ENCODE measurements around the gene C10orf120.

The C10orf120 gene

DNA sequence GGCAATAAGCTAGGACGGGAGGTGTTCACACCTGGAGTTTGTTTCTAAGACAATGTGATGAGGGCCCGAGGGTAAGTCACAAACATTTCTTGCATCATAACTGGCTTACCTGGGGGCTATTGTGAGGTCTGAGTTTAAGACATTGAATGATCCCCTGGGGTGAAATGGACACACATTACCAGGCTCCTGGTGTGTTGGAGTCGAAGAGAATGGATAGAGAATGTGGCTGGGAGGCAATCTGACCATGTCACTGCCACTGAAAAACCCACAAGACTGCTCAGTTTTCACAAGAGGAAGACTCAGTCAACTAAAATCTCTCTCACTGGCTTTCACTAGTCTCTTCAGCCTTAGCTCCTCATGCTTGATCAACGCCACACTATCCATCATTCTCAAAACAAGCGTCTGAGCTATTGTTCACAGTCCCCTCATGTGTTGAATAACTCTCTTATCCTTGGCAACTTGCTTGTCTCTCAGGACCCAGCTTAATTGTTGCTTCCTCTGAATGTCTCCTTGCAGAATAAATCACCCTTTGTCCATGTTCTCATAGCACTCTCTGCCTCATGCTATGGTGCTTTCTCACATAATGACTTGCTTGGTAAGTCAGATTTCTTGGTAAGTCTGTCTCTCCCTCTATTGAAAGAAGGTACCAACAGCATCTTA, at the start of gene C10orf120:
TSS of gene C10orf120 (minus strand) at position 51 of the 660 bp plus-strand sequence. CDS start 56 bp downstream, outside the sequence.
- Histone ChIP-seq H3K27ac (no peak within 1 kb of the TSS), H3K4me3 (no peak within 1 kb of the TSS)
- DNase-seq (ENCODE audit: low spot score), result no peak
- TF ChIP-seq, protein P1, sequence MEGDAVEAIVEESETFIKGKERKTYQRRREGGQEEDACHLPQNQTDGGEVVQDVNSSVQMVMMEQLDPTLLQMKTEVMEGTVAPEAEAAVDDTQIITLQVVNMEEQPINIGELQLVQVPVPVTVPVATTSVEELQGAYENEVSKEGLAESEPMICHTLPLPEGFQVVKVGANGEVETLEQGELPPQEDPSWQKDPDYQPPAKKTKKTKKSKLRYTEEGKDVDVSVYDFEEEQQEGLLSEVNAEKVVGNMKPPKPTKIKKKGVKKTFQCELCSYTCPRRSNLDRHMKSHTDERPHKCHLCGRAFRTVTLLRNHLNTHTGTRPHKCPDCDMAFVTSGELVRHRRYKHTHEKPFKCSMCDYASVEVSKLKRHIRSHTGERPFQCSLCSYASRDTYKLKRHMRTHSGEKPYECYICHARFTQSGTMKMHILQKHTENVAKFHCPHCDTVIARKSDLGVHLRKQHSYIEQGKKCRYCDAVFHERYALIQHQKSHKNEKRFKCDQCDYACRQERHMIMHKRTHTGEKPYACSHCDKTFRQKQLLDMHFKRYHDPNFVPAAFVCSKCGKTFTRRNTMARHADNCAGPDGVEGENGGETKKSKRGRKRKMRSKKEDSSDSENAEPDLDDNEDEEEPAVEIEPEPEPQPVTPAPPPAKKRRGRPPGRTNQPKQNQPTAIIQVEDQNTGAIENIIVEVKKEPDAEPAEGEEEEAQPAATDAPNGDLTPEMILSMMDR (IDR thresholded peaks at IDR 0.05), result no peak

GRCh38 chr10:122748496-122748895, 48.9 kb upstream of the C10orf120 start:
- DNase-seq (ENCODE audit: low spot score), result no peak

DNA sequence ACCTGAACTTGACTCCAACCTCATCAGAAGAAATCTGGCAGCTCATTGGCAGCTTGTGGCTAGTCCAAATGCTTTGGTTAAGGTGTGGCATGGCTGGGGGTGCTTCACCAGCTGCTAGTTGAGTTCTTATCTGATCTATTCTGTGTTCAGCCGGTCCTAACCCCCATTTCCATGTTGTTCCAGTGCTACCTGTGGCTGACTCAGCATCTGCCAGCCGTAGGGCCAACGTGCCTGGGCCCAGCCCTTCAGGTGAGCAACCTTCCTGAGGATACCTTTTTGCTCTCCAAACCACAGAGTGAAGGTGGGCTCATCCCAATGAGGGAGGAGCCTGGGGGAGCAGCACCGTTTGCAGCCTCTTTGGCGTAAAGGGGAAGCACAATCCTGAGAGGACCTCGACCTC, 46.8 kb upstream of the C10orf120 start:
- Histone ChIP-seq H3K4me3 (no peak overlapping the region), H3K27ac (no peak overlapping the region)
- TF ChIP-seq, protein P1 (IDR thresholded peaks at IDR 0.05), result no peak
- DNase-seq (ENCODE audit: low spot score), result no peak

More at GRCh38 chr10:122748496-122748895, 48.9 kb upstream of the C10orf120 start:
- no peak overlapping the region for H3K4me3 ChIP-seq
- H3K27ac ChIP-seq, result no peak overlapping the region
- TF ChIP-seq, protein P1 (IDR thresholded peaks at IDR 0.05), result no peak

GRCh38 chr10:122744257-122744656, 44.6 kb upstream of the C10orf120 start:
- Histone ChIP-seq H3K27ac (no peak overlapping the region), H3K4me3 (no peak overlapping the region)
- DNase-seq (ENCODE audit: low spot score), result no peak
- TF ChIP-seq, protein P1 (IDR thresholded peaks at IDR 0.05), result no peak

GRCh38 chr10:122740640-122741039, 41.0 kb upstream of the C10orf120 start:
- H3K27ac ChIP-seq, result no peak overlapping the region

DNA sequence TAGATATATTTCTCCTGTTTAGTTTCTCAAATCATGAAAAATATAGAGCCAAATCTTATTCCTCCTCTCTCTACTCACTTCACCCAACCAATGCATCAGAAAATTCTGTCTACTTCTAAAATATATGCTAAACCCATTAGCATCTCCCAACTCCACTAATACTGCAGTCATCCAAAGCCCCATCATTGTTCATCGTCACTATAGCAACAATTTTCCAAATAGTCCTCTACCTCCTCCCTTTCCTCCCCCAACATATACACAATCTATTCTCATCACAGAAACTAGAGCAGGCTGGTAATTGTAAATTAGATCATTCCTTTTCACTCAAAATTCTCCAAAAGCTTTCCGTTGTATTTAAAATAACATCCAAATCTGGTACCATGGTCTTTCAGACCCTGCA, 38.4 kb upstream of the C10orf120 start:
- TF ChIP-seq, protein P1 (IDR thresholded peaks at IDR 0.05), result no peak
- no peak overlapping the region for H3K4me3 ChIP-seq
- DNase-seq (ENCODE audit: low spot score), result no peak
- H3K27ac ChIP-seq, result no peak overlapping the region

More at GRCh38 chr10:122740640-122741039, 41.0 kb upstream of the C10orf120 start:
- DNase-seq (ENCODE audit: low spot score), result no peak
- TF ChIP-seq, protein P1 (IDR thresholded peaks at IDR 0.05), result no peak
- no peak overlapping the region for H3K4me3 ChIP-seq
